H1 (cell line): Measurements from ENCODE around the gene TMEM252. TPM values are rescaled to one million over a fixed set of nuclear protein-coding genes. Genes with fewer than 3 reads are reported as not detected.

Experiments
- CTCF ChIA-PET: fragments of 300-600 bp; sonication (Branson Sonifier 250); formaldehyde crosslinking; loops from one replicate; lab custom pipeline; 2021; ENCODE audit not compliant: partially characterized antibody; lab: Charles Lee
- POLR2A ChIA-PET: fragments of 300-600 bp; sonication (Branson Sonifier 250); formaldehyde crosslinking; loops from one replicate; lab custom pipeline; 2021; ENCODE audit warnings: inconsistent platforms; ENCODE audit not compliant: partially characterized antibody; lab: Charles Lee
- DNase-seq, 2 experiments: peaks; one replicate each; pipeline versions ENCODE4 v3.0.0 to v3.0.0-alpha.2; 2010 to 2022; ENCODE audit warnings: low spot score in 2 of 2, low read depth in 1 of 2, mixed read lengths in 1 of 2
- FAIRE-seq: peaks from 2 replicates; lab custom pipeline; 2011; peaks lifted over from hg19 to GRCh38; lab: Jason Lieb, UNC
- H2AFZ ChIP-seq: 2 replicates; pipeline ENCODE4 v1.8.1; 2012; ENCODE audit warnings: low read length, inconsistent platforms
- H2AK5ac ChIP-seq: 2 replicates; pipeline ENCODE4 v1.6.1; 2013; ENCODE audit warnings: low read depth, low read length
- H2BK120ac ChIP-seq: replicated peaks from 2 replicates; pipeline ENCODE3; 2013; ENCODE audit warnings: low read depth, low read length, inconsistent platforms
- H2BK12ac ChIP-seq: 2 replicates; pipeline ENCODE4 v1.6.1; 2013; ENCODE audit warnings: low read depth, low read length
- H2BK15ac ChIP-seq: 2 replicates; pipeline ENCODE4 v1.6.1; 2013; ENCODE audit warnings: low read length
- H2BK20ac ChIP-seq: 2 replicates; pipeline ENCODE4 v1.6.1; 2013; ENCODE audit warnings: low read length
- H2BK5ac ChIP-seq: 2 replicates; pipeline ENCODE4 v1.6.1; 2013; ENCODE audit warnings: low read depth, low read length
- H3K14ac ChIP-seq: 2 replicates; pipeline ENCODE4 v1.6.1; 2013; ENCODE audit warnings: inconsistent platforms; ENCODE audit not compliant: insufficient read length
- H3K18ac ChIP-seq: 2 replicates; pipeline ENCODE4 v1.6.1; 2013; ENCODE audit warnings: low read length; ENCODE audit errors: extremely low read depth
- H3K23ac ChIP-seq: 2 replicates; pipeline ENCODE4 v1.6.1; 2013; ENCODE audit warnings: inconsistent platforms; ENCODE audit not compliant: insufficient read length
- H3K23me2 ChIP-seq: 2 replicates; pipeline ENCODE4 v1.6.1; 2013; ENCODE audit warnings: low read depth, low read length
- H3K27ac ChIP-seq: 2 replicates; pipeline ENCODE4 v1.6.1; 2011; ENCODE audit warnings: low read depth, low read length, inconsistent platforms
- H3K27me3 ChIP-seq, 4 experiments: replicated peaks in 1 of 4; 1 replicate in 1 of 4; 2 replicates in 3 of 4; pipeline versions ENCODE4 v1.6.1 to v1.8.1; 2011 to 2013; ENCODE audit warnings: low read length in 3 of 4, mild to moderate bottlenecking in 3 of 4, inconsistent platforms in 2 of 4, mixed read lengths in 2 of 4, moderate library complexity in 1 of 4; ENCODE audit not compliant: control insufficient read depth in 3 of 4, insufficient read depth in 3 of 4; ENCODE audit errors: extremely low read depth in 1 of 4
- H3K36me3 ChIP-seq, 4 experiments: 2 replicates each; pipeline versions ENCODE4 v1.6.1 to v1.8.1; 2011 to 2013; ENCODE audit warnings: mild to moderate bottlenecking in 4 of 4, low read length in 3 of 4, moderate library complexity in 2 of 4, control low read depth in 1 of 4, inconsistent platforms in 1 of 4; ENCODE audit not compliant: insufficient read depth in 4 of 4, control insufficient read depth in 2 of 4
- H3K4ac ChIP-seq: replicated peaks from 2 replicates; pipeline ENCODE3; 2013; ENCODE audit warnings: low read length, low read depth, mixed read lengths, inconsistent platforms; ENCODE audit not compliant: insufficient read length
- H3K4me1 ChIP-seq, 4 experiments: replicated peaks in 1 of 4; 1 replicate in 1 of 4; 2 replicates in 3 of 4; pipeline versions ENCODE4 v1.6.1 to v1.8.1; 2011 to 2013; ENCODE audit warnings: low read length in 3 of 4, inconsistent platforms in 2 of 4, mixed read lengths in 1 of 4; ENCODE audit not compliant: insufficient read depth in 4 of 4, control insufficient read depth in 3 of 4
- H3K4me2 ChIP-seq, 2 experiments: 2 replicates each; pipeline versions ENCODE4 v1.6.1 to v1.8.1; 2011 to 2013; ENCODE audit warnings: low read depth in 2 of 2, low read length in 2 of 2, control low read depth in 1 of 2, inconsistent platforms in 1 of 2, mild to moderate bottlenecking in 1 of 2; ENCODE audit not compliant: insufficient read depth in 1 of 2
- H3K4me3 ChIP-seq, 4 experiments: fragments of 200-600, 300-600 bp in 1 of 4; sonication (generic), shearing (Covaris generic), sonication (Bioruptor Twin) in 1 of 4; 2 replicates each; pipeline versions ENCODE4 v1.5.1 to v1.8.1; 2011 to 2016; ENCODE audit warnings: low read length in 4 of 4, low read depth in 3 of 4, control low read depth in 2 of 4, inconsistent platforms in 2 of 4, mild to moderate bottlenecking in 2 of 4, mixed read lengths in 1 of 4, moderate library complexity in 1 of 4; ENCODE audit not compliant: insufficient read depth in 2 of 4; ENCODE audit errors: extremely low read depth in 1 of 4
- H3K56ac ChIP-seq: replicated peaks from 2 replicates; pipeline ENCODE3; 2013; ENCODE audit warnings: low read depth, mild to moderate bottlenecking, mixed read lengths, low read length, inconsistent platforms; ENCODE audit not compliant: insufficient read length
- H3K79me1 ChIP-seq: 2 replicates; pipeline ENCODE4 v1.6.1; 2013; ENCODE audit warnings: low read depth, low read length, control low read depth
- H3K79me2 ChIP-seq, 2 experiments: 2 replicates each; pipeline versions ENCODE4 v1.6.1 to v1.8.1; 2012 to 2013; ENCODE audit warnings: low read length in 2 of 2, mild to moderate bottlenecking in 2 of 2, inconsistent platforms in 1 of 2; ENCODE audit not compliant: insufficient read depth in 2 of 2, control insufficient read depth in 1 of 2
- H3K9ac ChIP-seq, 4 experiments: replicated peaks in 1 of 4; 1 replicate in 1 of 4; 2 replicates in 3 of 4; pipeline versions ENCODE4 v1.6.1 to v1.8.1; 2011 to 2013; ENCODE audit warnings: low read depth in 3 of 4, low read length in 3 of 4, control low read depth in 2 of 4, mild to moderate bottlenecking in 2 of 4, moderate library complexity in 2 of 4, inconsistent platforms in 1 of 4; ENCODE audit errors: extremely low read depth in 1 of 4
- H3K9me3 ChIP-seq, 2 experiments: 2 replicates each; pipeline versions ENCODE4 v1.6.1 to v1.8.1; 2012 to 2013; ENCODE audit warnings: mild to moderate bottlenecking in 2 of 2, moderate library complexity in 2 of 2, control low read depth in 1 of 2, inconsistent platforms in 1 of 2, low read depth in 1 of 2, low read length in 1 of 2, mixed read lengths in 1 of 2; ENCODE audit not compliant: insufficient read depth in 2 of 2
- H4K20me1 ChIP-seq, 2 experiments: replicated peaks in 1 of 2; 2 replicates each; pipeline versions ENCODE3 to v1.8.1; 2011 to 2013; ENCODE audit warnings: inconsistent platforms in 2 of 2, low read length in 2 of 2, mild to moderate bottlenecking in 1 of 2; ENCODE audit not compliant: insufficient read depth in 2 of 2, control insufficient read depth in 1 of 2
- H4K5ac ChIP-seq: 2 replicates; pipeline ENCODE4 v1.6.1; 2013; ENCODE audit warnings: low read length, low read depth, mixed read lengths, inconsistent platforms; ENCODE audit not compliant: insufficient read length
- H4K8ac ChIP-seq: 2 replicates; pipeline ENCODE4 v1.8.0; 2013; ENCODE audit warnings: mild to moderate bottlenecking, moderate library complexity, low read length, inconsistent platforms; ENCODE audit not compliant: insufficient read depth; ENCODE audit errors: extremely low read depth
- H4K91ac ChIP-seq: replicated peaks from 2 replicates; pipeline ENCODE3; 2013; ENCODE audit warnings: low read length, mixed read lengths, inconsistent platforms; ENCODE audit not compliant: insufficient read length
- CHD1 ChIP-seq: IDR thresholded peaks from 2 replicates; pipeline ENCODE4 v1.6.1; 2012; ENCODE audit warnings: low read depth, low read length, improper control_type of control experiment
- E2F6 ChIP-seq: IDR thresholded peaks from 2 replicates; pipeline ENCODE4 v1.6.1; 2012; ENCODE audit warnings: inconsistent platforms
- JUND ChIP-seq: IDR thresholded peaks from 2 replicates; pipeline ENCODE4 v1.6.1; 2011; ENCODE audit warnings: mild to moderate bottlenecking, improper control_type of control experiment, low read length
- SIN3A ChIP-seq, 2 experiments: IDR thresholded peaks in 1 of 2; conservative IDR thresholded peaks in 1 of 2; 2 replicates each; pipeline ENCODE4 v1.6.1; 2011 to 2012; ENCODE audit warnings: low read length in 2 of 2, improper control_type of control experiment in 1 of 2, low read depth in 1 of 2, mild to moderate bottlenecking in 1 of 2
- USF2 ChIP-seq: IDR thresholded peaks from 2 replicates; pipeline ENCODE4 v1.6.1; 2011; ENCODE audit warnings: low read length, improper control_type of control experiment
- WGBS, 2 experiments: shearing (Covaris generic) in 1 of 2; methylation state at CpG; one replicate each; pipeline versions ENCODE4 v1.1.6 to v1.1.7; 2013 to 2015; ENCODE audit warnings: low lambda C conversion rate in 2 of 2, mixed read lengths in 2 of 2, inconsistent platforms in 1 of 2, low coverage in 1 of 2, missing lambda C conversion rate in 1 of 2; ENCODE audit not compliant: insufficient replicate concordance in 2 of 2, insufficient coverage in 1 of 2, insufficient read length in 1 of 2; ENCODE audit errors: extremely low coverage in 1 of 2, missing lambda C conversion rate in 1 of 2; 5-methylcytosine and 5-hydroxymethylcytosine counted together
- polyA plus RNA-seq, 7 experiments: library from polyadenylated mRNA; depleted of rRNA in 3 of 7; stranded (reverse) in 5 of 7; unstranded in 2 of 7; fragments of >200 nt in 5 of 7; fragments of 200-250 nt in 2 of 7; gene quantifications; 1 replicate in 5 of 7; 2 replicates in 1 of 7; 4 replicates in 1 of 7; pipeline versions ENCODE4 v1.2.1 to v1.2.3, GENCODE V29; 2011 to 2013; ENCODE audit warnings: missing spikeins in 2 of 7, mixed read lengths in 2 of 7
- total RNA-seq: library from RNA; stranded (reverse); fragmentation: NEBNext Ultra II Directional; extraction: Animal tissue kit (Norgen Biotek cat#: 25700); gene quantifications from 2 replicates; pipeline ENCODE4 v1.2.1, GENCODE V29; 2021

TMEM252 gene
- total and polyA plus RNA-seq, 2 of the 8 experiments (the other 6 are each of a cell fraction or from before 2014, with no cell fraction given) = not detected

GRCh38 chr9:68555437-68556150 is 14.9 kb upstream of the TMEM252 start:
- H2BK20ac ChIP-seq = no peak overlapping the region
- DNase-seq = no peak
- WGBS, 2 experiments = 67% methylated on average over 1 of the region's 1 CpG; no CpG with 5 or more reads in 1 of the 2 experiments
- no peak overlapping the region for H2AFZ ChIP-seq
- H4K20me1 ChIP-seq = no peaks in the 10 kb centered on the region
- H3K9me3 ChIP-seq = no peaks in the 10 kb centered on the region
- CTCF ChIA-PET = interaction anchor here (0.7 to 2.5 kb wide), 6 partner anchors 12 to 212 kb away, joined by 3 to 10 read pairs (median 7); partner anchors contain the start of gene TMEM252
- TF ChIP-seq SIN3A (conservative IDR thresholded peaks at IDR 0.05 in 1 of 2, IDR thresholded peaks at IDR 0.05 in 1 of 2; ENCODE audit: low read depth in 1 of 2, low read length in 2 of 2) (no peak), CHD1 (no peak), USF2 (no peak), E2F6 (no peak), JUND (no peak)
- H3K14ac ChIP-seq = no peak overlapping the region
- H3K4me3 ChIP-seq = no peak overlapping the region
- peaks cover 0 to 8% (median 5%) of the 10 kb centered on the region in 4 experiments; a peak in 4 of 7 replicates for H3K4me1 ChIP-seq
- no peak overlapping the region for H3K27ac ChIP-seq
- H4K5ac ChIP-seq = no peak overlapping the region
- no peaks in the 10 kb centered on the region for H3K79me1 ChIP-seq
- peaks cover 0 to 6% (median 0%) of the 10 kb centered on the region in 4 experiments; a peak in 2 of 7 replicates for H3K27me3 ChIP-seq
- peak overlapping the region; percentile 7; the same call in 1 of the 2 replicates for H2BK15ac ChIP-seq
- no peak overlapping the region for H2BK5ac ChIP-seq
- FAIRE-seq = no peak
- H4K91ac ChIP-seq = no peak overlapping the region
- no peak overlapping the region for H2BK120ac ChIP-seq
- no peak overlapping the region for H2BK12ac ChIP-seq
- no peaks in the 10 kb centered on the region for H3K36me3 ChIP-seq
- no peaks in the 10 kb centered on the region for H3K79me2 ChIP-seq
- H4K8ac ChIP-seq = no peak overlapping the region
- no peak overlapping the region for H3K23ac ChIP-seq
- 0 out of 2 replicates have a peak overlapping the region, but pooled peaks have one; percentile 41 for H2AK5ac ChIP-seq
- no peak overlapping the region for H3K56ac ChIP-seq
- no peak overlapping the region for H3K18ac ChIP-seq
- H3K9ac ChIP-seq = no peak overlapping the region
- no peak overlapping the region for H3K4me2 ChIP-seq
- H3K23me2 ChIP-seq = no peaks in the 10 kb centered on the region
- no peak overlapping the region for H3K4ac ChIP-seq
- POLR2A ChIA-PET = no interaction called here
